Measurements from ENCODE around the gene CALD1.

The CALD1 gene

DNA sequence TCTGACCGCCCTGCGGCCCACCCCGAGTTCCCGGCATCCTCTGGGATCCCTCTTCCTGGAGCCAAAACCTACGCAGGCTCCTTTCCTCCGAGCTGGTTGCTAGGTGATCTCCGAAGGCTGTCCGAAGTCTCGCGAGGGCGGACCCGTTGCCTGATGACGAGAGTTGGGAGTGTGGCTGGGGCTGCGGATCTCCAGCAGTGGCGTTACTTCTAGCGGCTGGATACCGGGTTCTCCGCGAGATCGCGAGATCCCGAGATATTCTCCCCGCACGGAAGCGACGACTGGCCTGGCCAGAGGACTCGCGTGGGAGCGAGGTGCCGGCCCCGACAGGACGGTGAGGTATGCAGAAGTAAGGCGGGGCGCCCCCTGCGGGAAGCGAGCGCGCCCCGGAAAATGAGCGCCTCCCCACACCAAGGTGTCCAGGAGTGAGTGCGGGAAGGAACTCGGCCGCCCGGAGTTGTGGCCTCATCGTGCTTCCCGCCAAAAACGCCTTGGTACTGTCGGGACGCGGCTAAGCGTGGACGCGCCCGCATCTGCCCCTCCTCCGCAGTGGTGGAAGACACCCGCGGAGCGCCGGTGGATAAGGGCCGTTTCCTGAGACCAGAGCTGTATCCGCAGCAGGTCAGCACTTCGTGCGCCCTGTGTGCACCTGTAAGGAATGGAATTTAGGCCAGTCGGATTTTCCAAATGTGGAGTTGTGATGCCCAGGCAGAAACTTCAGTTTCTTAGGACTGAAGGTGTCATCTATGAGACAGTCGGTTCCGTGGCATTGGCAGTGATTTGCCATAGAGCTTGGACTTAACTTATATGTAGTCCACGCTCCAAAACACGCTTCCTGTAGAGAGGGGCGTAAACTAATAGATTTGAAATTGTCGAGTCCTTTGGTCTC lies 207.2 kb downstream of the CALD1 start, which contains the start of gene AGBL3:
TSS of gene AGBL3 (plus strand) at position 146 of the 889 bp plus-strand sequence. CDS start 1,426 bp downstream, outside the sequence.
- ATAC-seq (replicated peaks), result peak; percentile 90
- Mint-ChIP-seq H3K4me3 (peak within 1 kb of the TSS; percentile 97 to 99), H3K4me1 (ENCODE audit: low read depth in 2 of 2) (peaks cover 11 to 28% of the 10 kb centered on the region in 2 donors), H3K27me3 (no peaks in the 10 kb centered on the region), H3K27ac (peak within 1 kb of the TSS; percentile 97 to 99), H3K9me3 (no peaks in the 10 kb centered on the region), H3K36me3 (ENCODE audit: insufficient read depth) (peaks cover 11% of the 10 kb centered on the region)
- DNase-seq, result peak; percentile 84 to 90 (median 86)

DNA sequence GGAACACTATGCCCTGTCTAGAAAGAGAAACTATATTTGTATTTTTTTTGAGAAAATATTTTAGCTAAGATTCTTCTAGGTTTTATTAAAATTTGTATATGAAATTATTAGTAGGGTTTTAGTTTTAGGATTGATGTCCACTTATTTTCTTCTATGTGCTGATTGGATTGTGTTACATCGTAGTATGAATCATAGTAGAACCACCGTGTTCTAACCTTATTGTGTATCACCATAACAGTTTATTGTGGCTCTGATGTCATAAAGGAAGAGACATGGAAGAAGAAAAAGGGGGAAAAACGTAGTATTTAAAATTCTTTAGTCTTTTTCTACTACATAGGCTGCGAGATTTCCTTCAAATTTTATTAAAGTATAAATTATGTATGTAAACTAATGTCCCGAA lies 208.7 kb downstream of the CALD1 start:
- H3K36me3 Mint-ChIP-seq (ENCODE audit: insufficient read depth), result peaks cover 11% of the 10 kb centered on the region
- no peak for ATAC-seq (replicated peaks)
- peaks cover 17 to 36% of the 10 kb centered on the region in 2 donors for H3K4me1 Mint-ChIP-seq (ENCODE audit: low read depth in 2 of 2)
- no peak overlapping the region for H3K27ac Mint-ChIP-seq
- H3K27me3 Mint-ChIP-seq, result no peaks in the 10 kb centered on the region
- no peaks in the 10 kb centered on the region for H3K9me3 Mint-ChIP-seq
- no peak for DNase-seq
- H3K4me3 Mint-ChIP-seq, result no peak overlapping the region

- H3K4me1 Mint-ChIP-seq (ENCODE audit: low read depth in 2 of 2), result peaks cover 19 to 33% of the 10 kb centered on the region in 2 donors
- no peaks in the 10 kb centered on the region for H3K9me3 Mint-ChIP-seq
- no peak overlapping the region for H3K4me3 Mint-ChIP-seq
- H3K27ac Mint-ChIP-seq, result peak overlapping the region; percentile 24 to 74
- no peak for ATAC-seq (replicated peaks)
- DNase-seq, result no peak
- H3K36me3 Mint-ChIP-seq (ENCODE audit: insufficient read depth), result peaks cover 3% of the 10 kb centered on the region
- no peaks in the 10 kb centered on the region for H3K27me3 Mint-ChIP-seq
Measured at GRCh38 chr7:134991469-134992339, 212.3 kb downstream of the CALD1 start.

DNA sequence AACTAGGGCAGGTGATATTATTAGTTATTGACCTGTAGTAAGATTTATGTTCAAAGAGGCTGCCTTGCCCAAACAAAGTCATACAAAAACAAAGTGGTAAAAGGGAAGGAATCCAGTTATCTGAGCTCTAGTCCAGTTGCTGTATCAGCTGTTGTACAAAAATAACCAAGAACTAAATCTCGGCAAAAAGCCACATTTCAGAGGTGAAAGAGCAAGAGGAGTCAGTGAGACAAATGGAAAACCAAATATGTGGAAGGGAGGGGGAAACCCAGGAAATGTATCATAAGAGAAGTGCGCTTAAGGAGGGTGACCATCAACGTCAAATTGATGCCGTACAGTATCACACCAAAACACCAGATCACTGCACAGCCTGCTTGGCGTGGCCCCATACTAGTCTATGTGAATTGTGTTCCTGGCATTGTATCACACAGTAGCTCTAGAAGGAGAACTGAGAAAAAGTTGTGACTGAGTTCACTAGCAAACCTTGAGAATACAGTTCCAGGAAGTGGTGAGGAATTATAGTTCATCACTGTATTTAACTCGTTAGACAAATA lies 213.3 kb downstream of the CALD1 start:
- ATAC-seq (replicated peaks) (peak; percentile 57), DNase-seq (no peak)
- Mint-ChIP-seq H3K27me3 (no peaks in the 10 kb centered on the region), H3K4me3 (no peak overlapping the region), H3K36me3 (ENCODE audit: insufficient read depth) (no peaks in the 10 kb centered on the region), H3K4me1 (ENCODE audit: low read depth in 2 of 2) (peaks cover 19 to 29% of the 10 kb centered on the region in 2 donors), H3K9me3 (no peaks in the 10 kb centered on the region), H3K27ac (peak overlapping the region; percentile 7 to 74)

- ATAC-seq (replicated peaks) (no peak), DNase-seq (no peak)
- Mint-ChIP-seq H3K36me3 (ENCODE audit: insufficient read depth) (no peaks in the 10 kb centered on the region), H3K27me3 (no peaks in the 10 kb centered on the region), H3K4me3 (no peak overlapping the region), H3K27ac (no peak overlapping the region), H3K9me3 (no peaks in the 10 kb centered on the region), H3K4me1 (ENCODE audit: low read depth in 2 of 2) (peaks cover 19 to 29% of the 10 kb centered on the region in 2 donors)
Measured at GRCh38 chr7:134993877-134994456, 214.5 kb downstream of the CALD1 start.

DNA sequence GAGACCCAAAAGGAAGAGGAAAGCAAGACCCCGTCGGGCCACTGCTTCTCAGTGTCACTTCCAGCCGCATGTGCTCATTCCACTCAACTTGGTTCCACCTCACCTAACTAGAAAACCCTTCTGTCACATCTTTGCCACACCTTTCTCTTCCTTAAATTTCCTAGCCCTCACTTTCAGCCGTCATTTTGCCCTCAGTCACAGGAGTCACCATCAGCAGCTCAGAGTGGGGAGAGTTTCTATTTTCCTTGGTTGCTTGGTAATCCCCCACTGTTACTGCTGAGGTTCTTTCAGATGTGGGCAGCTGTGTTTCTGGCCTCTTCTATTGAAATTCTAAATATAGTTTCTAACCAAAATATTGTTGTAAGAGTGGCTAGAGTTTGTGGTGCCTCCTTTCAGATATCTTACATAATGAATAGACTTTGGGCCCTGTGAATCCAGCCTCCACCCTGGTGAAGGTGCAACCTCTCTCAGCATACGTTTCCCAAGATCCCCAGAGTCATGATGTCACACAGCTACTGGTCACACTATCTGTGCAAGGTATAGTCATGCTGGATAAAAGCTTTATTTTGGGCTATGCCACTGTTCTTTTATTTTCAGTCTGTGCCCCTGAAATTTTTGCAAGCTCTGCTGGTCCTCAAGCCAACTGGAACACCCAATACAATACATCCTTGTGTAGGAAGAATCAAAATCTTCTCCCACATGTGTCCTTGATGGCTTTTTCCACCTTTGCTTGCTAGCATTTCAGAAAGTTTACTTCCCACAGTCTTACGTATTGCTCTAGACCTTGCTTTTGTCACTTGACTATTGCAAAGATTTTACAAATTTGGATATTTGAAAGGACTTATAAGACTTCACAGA lies 216.0 kb downstream of the CALD1 start:
- no peaks in the 10 kb centered on the region for H3K9me3 Mint-ChIP-seq
- peak overlapping the region; percentile 13 to 19 for H3K4me3 Mint-ChIP-seq
- no peak for DNase-seq
- peak overlapping the region in 1 of 2 donors; percentile 91 for H3K27ac Mint-ChIP-seq
- no peaks in the 10 kb centered on the region for H3K27me3 Mint-ChIP-seq
- peaks cover 12 to 22% of the 10 kb centered on the region in 2 donors for H3K4me1 Mint-ChIP-seq (ENCODE audit: low read depth in 2 of 2)
- peak; percentile 69 for ATAC-seq (replicated peaks)
- H3K36me3 Mint-ChIP-seq (ENCODE audit: insufficient read depth), result no peaks in the 10 kb centered on the region

- Mint-ChIP-seq H3K27ac (no peak overlapping the region), H3K4me1 (ENCODE audit: low read depth in 2 of 2) (peaks cover 8 to 17% of the 10 kb centered on the region in 2 donors), H3K4me3 (no peak overlapping the region), H3K27me3 (no peaks in the 10 kb centered on the region), H3K36me3 (ENCODE audit: insufficient read depth) (no peaks in the 10 kb centered on the region), H3K9me3 (no peaks in the 10 kb centered on the region)
- ATAC-seq (replicated peaks) (peak; percentile 22), DNase-seq (no peak)
Measured at GRCh38 chr7:134996097-134996550, 216.7 kb downstream of the CALD1 start.

- H3K27me3 Mint-ChIP-seq, result no peaks in the 10 kb centered on the region
- peaks cover 7 to 10% of the 10 kb centered on the region in 2 donors for H3K4me1 Mint-ChIP-seq (ENCODE audit: low read depth in 2 of 2)
- no peak for DNase-seq
- H3K4me3 Mint-ChIP-seq, result no peak overlapping the region
- H3K9me3 Mint-ChIP-seq, result no peaks in the 10 kb centered on the region
- peak overlapping the region in 1 of 2 donors; percentile 15 for H3K27ac Mint-ChIP-seq
- no peaks in the 10 kb centered on the region for H3K36me3 Mint-ChIP-seq (ENCODE audit: insufficient read depth)
- ATAC-seq (replicated peaks), result no peak
Measured at GRCh38 chr7:134997214-134997885, 217.9 kb downstream of the CALD1 start.

DNA sequence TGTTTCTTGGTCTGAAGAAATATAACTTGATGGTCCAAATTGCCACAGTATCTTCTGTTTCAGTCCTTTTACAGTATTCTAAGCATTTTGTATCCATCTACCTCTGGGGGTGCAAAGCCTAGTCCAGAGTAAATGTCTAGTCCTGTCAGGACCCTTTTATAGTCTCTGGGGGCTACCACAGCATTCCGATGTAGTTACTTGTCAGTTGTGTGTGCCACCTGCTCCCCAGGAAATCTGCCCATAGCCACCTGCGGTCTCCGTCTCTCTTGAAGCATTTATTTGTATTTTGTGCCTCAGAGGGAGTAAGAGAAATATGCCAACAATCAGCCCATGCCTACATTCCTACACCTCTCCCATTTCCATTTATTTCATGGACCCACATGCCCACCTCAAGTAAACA lies 219.7 kb downstream of the CALD1 start:
- no peaks in the 10 kb centered on the region for H3K36me3 Mint-ChIP-seq (ENCODE audit: insufficient read depth)
- DNase-seq (no peak), ATAC-seq (replicated peaks) (no peak)
- H3K27me3 Mint-ChIP-seq, result no peaks in the 10 kb centered on the region
- no peak overlapping the region for H3K27ac Mint-ChIP-seq
- no peaks in the 10 kb centered on the region for H3K9me3 Mint-ChIP-seq
- no peak overlapping the region for H3K4me3 Mint-ChIP-seq
- H3K4me1 Mint-ChIP-seq (ENCODE audit: low read depth in 2 of 2), result peaks cover 2 to 4% of the 10 kb centered on the region in 2 donors

DNA sequence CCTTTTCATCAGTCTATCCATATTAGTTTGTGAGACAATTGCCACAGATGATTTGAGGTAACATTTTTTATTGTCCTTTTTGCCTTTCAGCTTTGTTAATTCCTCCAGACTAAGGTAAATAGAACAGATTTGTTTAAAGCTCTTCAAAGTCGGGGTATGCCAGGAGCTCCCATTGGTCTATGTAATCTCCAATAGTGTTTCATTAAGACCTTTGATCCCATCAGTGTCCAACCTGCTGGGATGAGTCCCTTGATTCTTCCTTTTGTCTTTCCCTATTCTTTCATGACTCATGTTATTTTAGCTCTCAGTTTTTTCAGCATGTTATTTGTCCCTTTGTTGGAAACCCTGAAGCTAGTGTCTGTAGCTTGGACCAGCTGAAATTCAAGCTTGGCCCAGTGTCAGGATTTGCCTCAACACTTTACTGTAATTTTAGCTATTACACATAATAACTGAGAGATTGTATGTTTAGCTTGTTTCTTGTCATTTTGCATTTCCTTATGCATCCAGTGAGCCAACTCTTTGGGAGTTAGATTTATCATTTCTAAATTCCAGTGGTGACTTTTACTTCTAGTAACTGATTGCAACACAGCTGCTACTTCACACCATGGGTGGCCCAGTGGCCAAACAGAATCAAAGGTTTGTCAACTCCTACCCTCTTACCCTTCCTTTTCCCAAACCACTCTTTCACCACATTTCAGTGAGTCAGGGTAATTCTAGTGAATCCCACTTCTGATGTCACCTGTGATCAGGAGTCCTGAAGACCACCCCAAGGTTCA lies 222.1 kb downstream of the CALD1 start:
- H3K27ac Mint-ChIP-seq, result no peak overlapping the region
- H3K27me3 Mint-ChIP-seq, result no peaks in the 10 kb centered on the region
- H3K9me3 Mint-ChIP-seq, result no peaks in the 10 kb centered on the region
- H3K36me3 Mint-ChIP-seq (ENCODE audit: insufficient read depth), result no peaks in the 10 kb centered on the region
- no peak for DNase-seq
- H3K4me1 Mint-ChIP-seq (ENCODE audit: low read depth in 2 of 2), result no peaks in the 10 kb centered on the region
- H3K4me3 Mint-ChIP-seq, result no peak overlapping the region
- no peak for ATAC-seq (replicated peaks)

GRCh38 chr7:135012229-135012628 lies 232.8 kb downstream of the CALD1 start:
- Mint-ChIP-seq H3K27ac (no peak overlapping the region), H3K4me1 (ENCODE audit: low read depth in 2 of 2) (no peaks in the 10 kb centered on the region), H3K4me3 (no peak overlapping the region), H3K36me3 (ENCODE audit: insufficient read depth) (no peaks in the 10 kb centered on the region), H3K9me3 (no peaks in the 10 kb centered on the region), H3K27me3 (peaks cover 0 to 3% of the 10 kb centered on the region in 2 donors)
- ATAC-seq (replicated peaks) (no peak), DNase-seq (no peak)

Data from effector memory CD8-positive, alpha-beta T cell (primary cell).